Measurements from ENCODE around the gene MEF2B. TPM values are rescaled to one million over a fixed set of nuclear protein-coding genes. Genes with fewer than 3 reads are reported as not detected.

MEF2B gene
- total RNA-seq, 1 donor from 2014 or later = not detected

DNA sequence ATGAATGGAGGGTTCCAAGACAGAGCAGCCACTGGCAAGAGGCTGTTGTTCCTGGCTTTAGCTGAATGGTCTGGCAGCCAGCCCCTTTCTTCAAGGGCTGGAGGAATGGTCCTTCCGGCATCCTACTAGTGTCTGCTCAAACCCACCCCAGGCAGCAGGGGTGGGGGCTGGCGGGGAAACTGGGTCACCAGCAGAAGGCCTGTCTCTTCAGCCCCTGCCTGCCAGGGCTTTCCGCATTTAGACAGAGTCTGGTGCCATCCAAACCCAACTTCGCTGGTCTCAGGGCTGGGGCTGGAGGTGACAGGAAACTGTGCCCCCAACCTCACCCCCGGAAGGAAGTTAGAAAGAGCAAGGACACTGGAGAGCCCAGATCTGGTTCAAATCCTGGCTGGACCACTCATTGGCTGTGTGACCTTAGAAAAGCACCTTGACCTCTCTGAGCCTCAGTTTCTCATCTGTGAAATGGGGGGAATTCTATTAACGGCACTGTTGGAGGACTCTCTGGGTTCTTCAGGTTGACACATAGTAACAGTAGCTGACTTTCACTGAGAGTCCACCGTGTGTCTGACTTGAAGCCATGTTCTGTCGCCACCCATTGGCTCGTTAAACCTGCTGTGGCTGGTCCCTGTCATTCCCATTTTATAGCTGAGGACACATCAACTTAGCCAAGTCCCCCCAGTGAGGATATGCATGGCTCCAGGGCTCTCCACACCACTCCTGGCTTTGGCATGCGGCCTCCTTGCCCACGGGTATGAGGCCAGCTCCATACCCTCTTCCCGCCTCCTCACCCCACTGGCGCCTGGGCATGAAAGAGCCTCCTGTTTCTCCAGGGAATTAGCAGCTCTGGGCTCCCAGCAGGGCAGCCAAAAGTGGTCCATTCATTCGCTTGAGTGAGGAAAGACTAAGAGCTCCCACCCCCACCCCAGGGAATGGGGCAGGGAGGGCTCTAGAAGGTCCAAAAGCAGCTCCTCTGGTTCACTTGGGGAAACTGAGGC is 35.6 kb upstream of the MEF2B start:
- no peak for DNase-seq (ENCODE audit: low read depth)
- no peak overlapping the region for H3K4me3 ChIP-seq (ENCODE audit: low read depth, low read length)
- TF ChIP-seq, protein P1, sequence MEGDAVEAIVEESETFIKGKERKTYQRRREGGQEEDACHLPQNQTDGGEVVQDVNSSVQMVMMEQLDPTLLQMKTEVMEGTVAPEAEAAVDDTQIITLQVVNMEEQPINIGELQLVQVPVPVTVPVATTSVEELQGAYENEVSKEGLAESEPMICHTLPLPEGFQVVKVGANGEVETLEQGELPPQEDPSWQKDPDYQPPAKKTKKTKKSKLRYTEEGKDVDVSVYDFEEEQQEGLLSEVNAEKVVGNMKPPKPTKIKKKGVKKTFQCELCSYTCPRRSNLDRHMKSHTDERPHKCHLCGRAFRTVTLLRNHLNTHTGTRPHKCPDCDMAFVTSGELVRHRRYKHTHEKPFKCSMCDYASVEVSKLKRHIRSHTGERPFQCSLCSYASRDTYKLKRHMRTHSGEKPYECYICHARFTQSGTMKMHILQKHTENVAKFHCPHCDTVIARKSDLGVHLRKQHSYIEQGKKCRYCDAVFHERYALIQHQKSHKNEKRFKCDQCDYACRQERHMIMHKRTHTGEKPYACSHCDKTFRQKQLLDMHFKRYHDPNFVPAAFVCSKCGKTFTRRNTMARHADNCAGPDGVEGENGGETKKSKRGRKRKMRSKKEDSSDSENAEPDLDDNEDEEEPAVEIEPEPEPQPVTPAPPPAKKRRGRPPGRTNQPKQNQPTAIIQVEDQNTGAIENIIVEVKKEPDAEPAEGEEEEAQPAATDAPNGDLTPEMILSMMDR (conservative IDR thresholded peaks at IDR 0.05; ENCODE audit: low read depth, low read length) = no peak

DNA sequence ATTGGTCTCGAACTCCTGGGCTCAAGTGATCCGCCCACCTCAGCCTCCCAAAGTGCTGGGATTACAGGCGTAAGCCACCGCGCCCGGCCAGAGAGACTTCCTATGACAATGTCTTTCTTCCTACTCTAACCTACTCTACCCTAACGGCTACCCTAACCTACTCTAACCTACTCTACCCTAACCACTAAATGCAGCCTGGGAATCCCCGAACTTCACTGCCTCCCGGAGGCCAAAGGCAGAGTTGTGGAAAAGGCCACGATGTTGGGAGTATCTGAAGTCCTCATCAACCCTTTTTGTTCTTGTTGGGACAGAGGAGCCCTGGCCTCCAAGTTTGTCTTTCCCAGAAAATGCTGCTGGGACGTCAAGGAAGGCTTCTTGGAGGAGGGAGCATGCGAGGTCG is 34.1 kb upstream of the MEF2B start:
- H3K4me3 ChIP-seq (ENCODE audit: low read depth, low read length) = no peak overlapping the region
- TF ChIP-seq, protein P1 (conservative IDR thresholded peaks at IDR 0.05; ENCODE audit: low read depth, low read length) = no peak
- DNase-seq (ENCODE audit: low read depth) = no peak

DNA sequence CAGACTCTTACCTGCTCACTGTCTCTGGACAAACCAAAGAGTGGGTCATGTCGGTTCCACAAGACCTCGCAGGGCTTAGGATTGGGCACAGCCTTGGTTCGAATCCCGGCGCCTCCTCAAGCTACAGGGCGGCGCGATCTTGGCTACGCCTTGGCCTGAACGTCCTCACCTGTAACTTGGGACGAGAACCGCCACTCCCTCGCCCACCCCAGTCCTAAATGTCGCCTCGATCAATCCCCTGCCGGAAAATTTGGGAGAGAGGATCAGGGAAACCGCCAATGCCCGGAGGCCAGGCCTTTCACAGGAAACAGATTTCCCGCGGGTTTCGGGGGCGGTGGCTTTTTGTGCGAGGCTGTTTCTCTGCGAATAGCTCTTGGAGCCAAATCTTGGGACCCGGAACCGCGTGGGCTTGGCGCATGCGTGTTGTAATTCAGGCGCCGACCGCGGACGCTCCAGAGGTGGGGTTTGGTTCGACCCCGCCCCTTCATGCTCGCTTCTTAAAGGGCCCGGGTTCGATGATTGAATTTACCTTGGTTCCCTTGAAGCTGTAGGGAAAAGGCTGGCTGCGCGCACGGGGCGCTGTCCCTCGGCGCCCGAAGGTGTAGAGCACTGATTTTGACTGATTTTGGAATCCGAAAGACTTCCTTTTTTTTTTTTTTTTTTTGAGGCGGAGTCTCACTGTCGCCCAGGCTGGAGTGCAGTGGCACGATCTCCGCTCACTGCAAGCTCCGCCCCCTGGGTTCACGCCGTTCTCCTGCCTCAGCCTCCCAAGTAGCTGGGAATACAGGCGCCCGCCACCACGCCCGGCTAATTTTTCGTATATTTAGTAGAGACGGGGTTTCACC is 33.2 kb upstream of the MEF2B start, which contains the start of gene NR2C2AP:
Gene NR2C2AP (minus strand): TSS at position 403 of the 845 bp plus-strand sequence. CDS start 354 bp downstream, at position 49.
- peak; percentile 38 for DNase-seq (ENCODE audit: low read depth)
- H3K4me3 ChIP-seq (ENCODE audit: low read depth, low read length) = peak within 1 kb of the TSS; percentile 93
- TF ChIP-seq, protein P1 (conservative IDR thresholded peaks at IDR 0.05; ENCODE audit: low read depth, low read length) = no peak

DNA sequence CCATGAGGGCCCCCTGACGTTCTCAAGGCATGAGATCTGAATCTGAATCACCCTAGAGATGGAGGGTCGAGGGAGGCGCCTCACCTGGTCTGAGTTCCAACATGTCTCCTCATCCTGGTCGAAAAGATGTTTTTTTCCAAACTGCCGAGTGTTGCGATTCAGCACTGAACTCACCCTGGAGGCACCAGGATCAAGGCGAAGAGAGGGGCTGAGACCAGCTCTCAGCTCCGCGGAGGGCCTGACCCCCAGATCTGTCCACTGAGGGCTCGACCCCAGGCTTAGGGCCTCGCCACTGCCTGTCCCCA is 32.6 kb upstream of the MEF2B start:
- TF ChIP-seq, protein P1 (conservative IDR thresholded peaks at IDR 0.05; ENCODE audit: low read depth, low read length) = no peak
- peak overlapping the region; percentile 93 for H3K4me3 ChIP-seq (ENCODE audit: low read depth, low read length)
- no peak for DNase-seq (ENCODE audit: low read depth)

DNA sequence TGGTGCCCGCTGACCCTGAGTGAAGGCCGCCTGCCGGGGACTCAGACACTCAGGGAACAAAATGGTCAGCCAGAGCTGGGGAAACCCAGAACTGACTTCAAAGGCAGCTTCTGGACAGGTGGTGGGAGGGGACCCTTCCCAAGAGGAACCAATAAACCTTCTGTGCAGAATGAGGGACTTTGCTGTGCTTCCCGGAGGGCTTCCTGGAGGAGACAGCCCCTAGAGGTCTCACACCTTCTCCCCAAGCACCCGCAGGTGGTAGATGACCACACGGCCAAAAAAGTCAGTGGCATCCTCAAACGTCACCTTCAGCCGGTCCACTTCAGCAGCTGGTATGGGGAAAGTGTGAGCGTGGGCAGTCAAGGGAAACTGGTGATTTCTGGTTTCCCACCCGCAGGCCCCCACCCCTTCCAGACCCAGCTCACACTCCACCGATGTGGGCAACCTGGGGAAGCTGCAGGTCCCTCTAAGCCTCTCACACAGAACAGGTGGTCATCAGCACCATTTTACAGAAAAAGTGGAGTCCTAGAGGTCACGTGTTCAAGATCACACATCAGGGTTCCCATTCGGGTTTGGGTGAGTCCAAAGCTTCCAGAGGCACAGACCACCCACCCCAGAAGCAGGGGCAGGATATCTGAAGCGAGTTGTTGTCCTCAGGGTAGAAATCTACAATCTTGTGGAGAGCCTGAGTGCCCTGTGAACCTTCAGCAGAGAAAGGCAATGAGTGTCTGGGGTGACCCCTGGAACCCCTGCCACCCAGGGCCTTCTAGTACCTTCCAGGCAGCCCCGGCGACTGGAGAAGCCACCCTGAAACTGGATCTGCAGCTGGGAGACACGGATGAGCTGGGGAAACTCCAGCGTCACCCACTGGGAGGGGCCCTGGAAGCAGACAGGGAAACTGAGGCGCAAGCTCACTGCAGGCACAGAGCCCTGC is 31.9 kb upstream of the MEF2B start:
- DNase-seq (ENCODE audit: low read depth) = no peak
- TF ChIP-seq, protein P1 (conservative IDR thresholded peaks at IDR 0.05; ENCODE audit: low read depth, low read length) = no peak
- H3K4me3 ChIP-seq (ENCODE audit: low read depth, low read length) = peak overlapping the region; percentile 93

DNA sequence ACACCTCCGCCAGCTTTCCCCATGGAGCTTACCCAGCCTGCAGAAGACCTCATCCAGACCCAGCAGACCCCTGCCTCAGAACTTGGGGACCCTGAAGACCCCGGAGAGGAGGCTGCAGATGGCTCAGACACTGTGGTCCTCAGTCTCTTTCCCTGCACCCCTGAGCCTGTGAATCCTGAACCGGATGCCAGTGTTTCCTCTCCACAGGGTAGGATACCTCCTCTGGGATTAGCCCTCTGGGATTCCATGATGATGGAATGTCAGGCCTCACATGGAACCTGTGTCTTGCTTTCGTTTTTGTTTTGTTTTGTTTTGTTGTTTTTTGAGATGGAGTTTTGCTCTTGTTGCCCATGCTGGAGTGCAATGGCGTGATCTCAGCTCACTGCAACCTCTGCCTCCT is 23.9 kb upstream of the MEF2B start:
- H3K4me3 ChIP-seq (ENCODE audit: low read depth, low read length) = peak overlapping the region; percentile 100
- TF ChIP-seq, protein P1 (conservative IDR thresholded peaks at IDR 0.05; ENCODE audit: low read depth, low read length) = no peak
- no peak for DNase-seq (ENCODE audit: low read depth)
